Spleen (tissue), 11 donors: Measurements from ENCODE around the gene OSBPL1A. TPM values are rescaled to one million over a fixed set of nuclear protein-coding genes. Genes with fewer than 3 reads are reported as not detected.

Experiments used
- DNase-seq: peaks from one replicate; pipeline ENCODE4 v3.0.0-alpha.2; 2020
- H3K27ac ChIP-seq, 8 donors: fragments of 200-600 bp; sonication (generic) in 7 of 8; 1 replicate in 4 of 8; 2 replicates in 4 of 8; pipeline versions ENCODE4 v1.5.0 to v1.8.0; 2016 to 2021; ENCODE audit warnings: inconsistent platforms in 4 of 8, mild to moderate bottlenecking in 4 of 8, moderate library complexity in 1 of 8
- H3K27me3 ChIP-seq, 7 donors: fragments of 200-600 bp; sonication (generic) in 6 of 7; replicated peaks in 1 of 7; 1 replicate in 4 of 7; 2 replicates in 3 of 7; pipeline versions ENCODE4 v1.5.0 to v1.8.0; 2016 to 2021; ENCODE audit warnings: inconsistent platforms in 3 of 7, mild to moderate bottlenecking in 1 of 7
- H3K36me3 ChIP-seq, 6 donors: fragments of 200-600 bp; sonication (generic) in 5 of 6; 1 replicate in 4 of 6; 2 replicates in 2 of 6; pipeline versions ENCODE4 v1.5.0 to v1.8.0; 2016 to 2021; ENCODE audit warnings: inconsistent platforms in 2 of 6
- H3K4me1 ChIP-seq, 6 donors: fragments of 200-600 bp; sonication (generic) in 5 of 6; 1 replicate in 3 of 6; 2 replicates in 3 of 6; pipeline versions ENCODE4 v1.5.0 to v1.8.0; 2016 to 2021; ENCODE audit warnings: inconsistent platforms in 3 of 6
- H3K4me3 ChIP-seq, 8 donors: fragments of 200-600 bp; sonication (generic) in 7 of 8; 1 replicate in 4 of 8; 2 replicates in 4 of 8; pipeline versions ENCODE4 v1.5.0 to v1.8.0; 2016 to 2021; ENCODE audit warnings: inconsistent platforms in 4 of 8, mild to moderate bottlenecking in 4 of 8, moderate library complexity in 2 of 8
- H3K9me3 ChIP-seq, 8 donors: fragments of 200-600 bp; sonication (generic) in 7 of 8; 1 replicate in 4 of 8; 2 replicates in 4 of 8; pipeline versions ENCODE4 v1.5.0 to v1.8.0; 2016 to 2021; ENCODE audit warnings: inconsistent platforms in 4 of 8
- POLR2A ChIP-seq, 3 donors: fragments of 450-650 bp; IDR thresholded peaks; one replicate each; pipeline ENCODE4 v1.5.1; 2017; ENCODE audit warnings: antibody characterized with exemption in 3 of 3, mild to moderate bottlenecking in 1 of 3
- POLR2AphosphoS5 ChIP-seq, 3 donors: sonication (generic); formaldehyde crosslinking; IDR thresholded peaks; one replicate each; pipeline ENCODE4 v1.5.1; 2017; ENCODE audit warnings: antibody characterized with exemption in 3 of 3
- WGBS, 5 donors: extraction: QIAGEN DNeasy Blood & Tissue Kit in 3 of 5; methylation state at CpG; one replicate each; pipeline versions ENCODE4 v1.1.5 to v1.1.7; 2013 to 2018; 5-methylcytosine and 5-hydroxymethylcytosine counted together
- intact Hi-C: fragments of 100-400 bp; cut with DNase I; formaldehyde crosslinking; loops from one replicate; pipeline ENCODE4 v1.15.0; 2023; ENCODE audit warnings: low total_unique reads
- polyA plus RNA-seq, 3 donors: library from polyadenylated mRNA; stranded (reverse); fragments of 200-250 nt; gene quantifications; one replicate each; pipeline ENCODE4 v1.2.1, GENCODE V29; 2013
- total RNA-seq, 7 donors: library from RNA; depleted of rRNA in 3 of 7; stranded (reverse); fragments of >200 nt in 3 of 7; fragmentation: NEBNext Ultra II Directional in 4 of 7; extraction: Animal tissue kit (Norgen Biotek cat#: 25700) in 4 of 7; gene quantifications; one replicate each; pipeline versions ENCODE4 v1.1.0 to v1.2.1, GENCODE V29; 2016 to 2021
- TF ChIP-seq, protein P1 (sequence below), 11 experiments: fragments of 200-600 bp in 7 of 11; fragments of 450-650 bp in 4 of 11; sonication (generic) in 4 of 11; IDR thresholded peaks in 8 of 11; conservative IDR thresholded peaks in 3 of 11; 1 replicate in 7 of 11; 2 replicates in 4 of 11; pipeline versions ENCODE4 v1.4.0 to v1.8.0; 2016 to 2021; ENCODE audit warnings: antibody characterized with exemption in 11 of 11, inconsistent platforms in 4 of 11, mild to moderate bottlenecking in 1 of 11
- donor health status: healthy with polysubstance abuse.
- donor health status: DM: no; HTN: no; CAD: no; lungs with moderate emphysema.
- donor health status: DM: no; HTN: no; CAD: no.
- donor health status: Bipolar disorder and iron deficiency.
- donor health status: healthy.
- donor health status: DM: no; HTN: no; CAD: no.
- donor health status: DM: yes; HTN: yes; CAD: no.

OSBPL1A gene
- total and polyA plus RNA-seq, 10 donors, result 3.8 to 29.6 (median 22.1) TPM

DNA sequence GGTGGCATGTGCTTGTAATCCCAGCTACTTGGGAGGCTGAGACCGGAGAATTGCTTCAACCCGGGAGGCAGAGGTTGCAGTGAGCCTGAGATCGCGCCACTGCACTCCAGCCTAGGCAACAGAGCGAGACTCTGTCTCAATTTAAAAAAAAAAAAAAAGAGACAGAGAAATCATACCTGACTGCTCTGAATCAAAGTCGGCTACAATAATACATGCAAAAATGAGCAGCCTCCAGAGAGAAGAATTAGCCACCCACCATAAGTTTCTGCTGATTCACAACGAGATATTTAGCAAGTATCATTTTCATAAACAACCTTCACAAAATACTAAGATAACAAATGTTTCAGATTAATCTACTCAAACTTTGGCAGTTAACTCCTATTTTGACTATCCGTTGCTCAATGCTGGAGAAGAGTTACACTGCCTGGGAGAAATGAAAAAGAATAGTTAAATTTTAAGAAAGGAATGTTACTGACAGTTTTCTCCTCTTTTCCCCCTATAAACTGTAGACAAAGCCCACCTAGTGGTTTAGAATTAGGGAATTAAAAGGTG is 1.5 kb downstream of the OSBPL1A start:
- TF ChIP-seq POLR2A (IDR thresholded peaks at IDR 0.05) (no peak), POLR2AphosphoS5 (IDR thresholded peaks at IDR 0.05) (no peak)
- TF ChIP-seq, protein P1, sequence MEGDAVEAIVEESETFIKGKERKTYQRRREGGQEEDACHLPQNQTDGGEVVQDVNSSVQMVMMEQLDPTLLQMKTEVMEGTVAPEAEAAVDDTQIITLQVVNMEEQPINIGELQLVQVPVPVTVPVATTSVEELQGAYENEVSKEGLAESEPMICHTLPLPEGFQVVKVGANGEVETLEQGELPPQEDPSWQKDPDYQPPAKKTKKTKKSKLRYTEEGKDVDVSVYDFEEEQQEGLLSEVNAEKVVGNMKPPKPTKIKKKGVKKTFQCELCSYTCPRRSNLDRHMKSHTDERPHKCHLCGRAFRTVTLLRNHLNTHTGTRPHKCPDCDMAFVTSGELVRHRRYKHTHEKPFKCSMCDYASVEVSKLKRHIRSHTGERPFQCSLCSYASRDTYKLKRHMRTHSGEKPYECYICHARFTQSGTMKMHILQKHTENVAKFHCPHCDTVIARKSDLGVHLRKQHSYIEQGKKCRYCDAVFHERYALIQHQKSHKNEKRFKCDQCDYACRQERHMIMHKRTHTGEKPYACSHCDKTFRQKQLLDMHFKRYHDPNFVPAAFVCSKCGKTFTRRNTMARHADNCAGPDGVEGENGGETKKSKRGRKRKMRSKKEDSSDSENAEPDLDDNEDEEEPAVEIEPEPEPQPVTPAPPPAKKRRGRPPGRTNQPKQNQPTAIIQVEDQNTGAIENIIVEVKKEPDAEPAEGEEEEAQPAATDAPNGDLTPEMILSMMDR (IDR thresholded peaks at IDR 0.05 in 8 of 11, conservative IDR thresholded peaks at IDR 0.05 in 3 of 11), result no peak
- DNase-seq, result no peak
- no peaks in the 10 kb centered on the region for H3K36me3 ChIP-seq
- peak overlapping the region in 1 of 8 donors; percentile 87 for H3K4me3 ChIP-seq
- peak overlapping the region in 1 of 8 donors; percentile 91 for H3K27ac ChIP-seq
- H3K27me3 ChIP-seq, result peaks cover 0 to 16% (median 0%) of the 10 kb centered on the region in 7 donors
- intact Hi-C loops, result no loop called here
- 59 to 91% (median 72%) methylated on average over 8 of the region's 8 CpGs for WGBS, 5 donors
- H3K9me3 ChIP-seq, result no peaks in the 10 kb centered on the region
- peaks cover 5 to 48% (median 30%) of the 10 kb centered on the region in 6 donors for H3K4me1 ChIP-seq

DNA sequence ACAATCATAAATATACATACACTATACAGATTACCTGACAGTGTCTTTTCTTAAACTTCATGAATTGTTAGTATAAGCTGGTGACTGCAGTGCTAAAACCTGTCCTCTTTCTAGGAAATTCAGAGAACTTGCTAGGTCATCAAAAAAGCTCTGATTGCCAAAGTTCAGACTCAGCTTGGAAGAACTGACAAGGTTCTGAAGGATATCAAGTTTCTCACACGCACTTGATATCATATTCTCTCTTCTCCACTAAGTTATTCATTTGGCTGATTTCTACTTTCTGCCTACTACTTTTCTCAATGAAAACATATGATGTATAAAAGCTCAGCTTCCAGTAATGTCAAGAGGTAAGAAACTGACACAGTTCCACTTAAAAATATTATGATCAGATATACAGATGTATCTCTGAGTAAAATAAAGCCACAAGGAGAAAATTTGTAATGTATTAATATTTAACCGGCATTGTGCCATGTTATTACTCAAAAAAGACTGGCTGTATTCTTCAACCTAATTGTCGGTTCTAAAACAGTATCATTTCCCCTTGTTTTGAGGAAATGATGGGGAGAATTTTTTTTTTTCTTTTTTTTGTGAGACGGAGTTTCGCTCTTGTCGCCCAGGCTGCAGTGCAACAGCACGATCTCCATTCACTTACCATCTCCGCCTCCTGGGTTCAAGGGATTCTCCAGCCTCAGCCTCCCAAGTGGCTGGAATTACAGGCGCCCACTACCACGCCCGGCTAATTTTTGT is 2.4 kb downstream of the OSBPL1A start:
- TF ChIP-seq POLR2AphosphoS5 (IDR thresholded peaks at IDR 0.05) (no peak), POLR2A (IDR thresholded peaks at IDR 0.05) (no peak)
- TF ChIP-seq, protein P1 (IDR thresholded peaks at IDR 0.05 in 8 of 11, conservative IDR thresholded peaks at IDR 0.05 in 3 of 11), result no peak
- Histone ChIP-seq H3K27ac (peak overlapping the region in 3 of 8 donors; percentile 13 to 24 (median 14)), H3K4me3 (no peak overlapping the region), H3K4me1 (peaks cover 5 to 48% (median 30%) of the 10 kb centered on the region in 6 donors), H3K36me3 (no peaks in the 10 kb centered on the region), H3K9me3 (no peaks in the 10 kb centered on the region), H3K27me3 (peaks cover 0 to 16% (median 0%) of the 10 kb centered on the region in 7 donors)
- WGBS, 5 donors, result 53 to 79% (median 66%) methylated on average over 11 of the region's 11 CpGs
- DNase-seq, result no peak
- intact Hi-C loops, result no loop called here

DNA sequence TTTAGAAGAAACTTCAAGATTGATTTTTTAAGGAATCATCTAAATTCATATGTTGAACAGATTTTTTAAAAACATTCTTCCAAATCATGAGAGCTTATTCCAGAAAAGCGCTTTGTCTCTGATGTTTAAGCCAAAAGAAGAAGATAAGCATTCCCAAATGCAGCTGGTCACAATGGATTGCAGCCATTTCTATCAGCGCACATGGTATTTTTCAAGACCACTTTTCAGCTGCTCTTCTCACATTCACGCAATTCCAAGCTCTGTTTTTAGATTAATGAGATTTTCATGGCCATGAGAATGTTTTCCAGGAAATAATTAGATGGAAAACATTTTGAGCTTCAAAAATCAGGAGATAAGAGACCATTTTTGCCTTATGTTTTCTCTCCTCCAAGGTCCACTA is 8.7 kb downstream of the OSBPL1A start:
- DNase-seq, result no peak
- Histone ChIP-seq H3K36me3 (no peaks in the 10 kb centered on the region), H3K9me3 (no peaks in the 10 kb centered on the region), H3K4me1 (peaks cover 0 to 12% (median 0%) of the 10 kb centered on the region in 6 donors), H3K27ac (no peak overlapping the region), H3K4me3 (no peak overlapping the region), H3K27me3 (no peaks in the 10 kb centered on the region)
- 64 to 92% (median 80%) methylated on average over 3 of the region's 3 CpGs for WGBS, 5 donors
- no peak for TF ChIP-seq POLR2A (IDR thresholded peaks at IDR 0.05)
- TF ChIP-seq POLR2AphosphoS5 (IDR thresholded peaks at IDR 0.05), result no peak
- TF ChIP-seq, protein P1 (IDR thresholded peaks at IDR 0.05 in 8 of 11, conservative IDR thresholded peaks at IDR 0.05 in 3 of 11), result no peak
- intact Hi-C loops, result no loop called here

DNA sequence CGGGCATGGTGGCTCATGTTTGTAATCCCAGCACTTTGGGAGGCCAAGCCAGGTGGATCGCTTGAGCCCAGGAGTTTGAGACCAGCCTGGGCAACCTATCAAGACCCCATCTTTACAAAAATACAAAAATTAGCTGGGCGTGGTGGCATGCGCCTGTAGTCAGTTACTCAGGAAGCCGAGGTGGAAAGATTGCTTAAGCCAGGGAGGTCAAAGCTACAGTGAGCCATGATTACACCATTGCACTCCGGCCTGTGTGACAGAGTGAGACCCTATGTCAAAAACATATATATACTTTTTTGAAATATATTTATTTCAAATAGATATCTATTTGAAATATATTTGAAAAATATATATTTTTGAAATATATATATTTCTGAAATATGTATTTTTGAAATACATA is 10.9 kb downstream of the OSBPL1A start:
- Histone ChIP-seq H3K27ac (no peak overlapping the region), H3K4me3 (no peak overlapping the region), H3K4me1 (peaks cover 0 to 12% (median 0%) of the 10 kb centered on the region in 6 donors), H3K36me3 (no peaks in the 10 kb centered on the region), H3K27me3 (no peaks in the 10 kb centered on the region), H3K9me3 (no peaks in the 10 kb centered on the region)
- intact Hi-C loops, result no loop called here
- TF ChIP-seq POLR2A (IDR thresholded peaks at IDR 0.05) (no peak), POLR2AphosphoS5 (IDR thresholded peaks at IDR 0.05) (no peak)
- TF ChIP-seq, protein P1 (IDR thresholded peaks at IDR 0.05 in 8 of 11, conservative IDR thresholded peaks at IDR 0.05 in 3 of 11), result no peak
- WGBS, 5 donors, result 63 to 86% (median 76%) methylated on average over 6 of the region's 6 CpGs
- no peak for DNase-seq
